ENCODE data around the gene CCDC88C.

CCDC88C gene

DNA sequence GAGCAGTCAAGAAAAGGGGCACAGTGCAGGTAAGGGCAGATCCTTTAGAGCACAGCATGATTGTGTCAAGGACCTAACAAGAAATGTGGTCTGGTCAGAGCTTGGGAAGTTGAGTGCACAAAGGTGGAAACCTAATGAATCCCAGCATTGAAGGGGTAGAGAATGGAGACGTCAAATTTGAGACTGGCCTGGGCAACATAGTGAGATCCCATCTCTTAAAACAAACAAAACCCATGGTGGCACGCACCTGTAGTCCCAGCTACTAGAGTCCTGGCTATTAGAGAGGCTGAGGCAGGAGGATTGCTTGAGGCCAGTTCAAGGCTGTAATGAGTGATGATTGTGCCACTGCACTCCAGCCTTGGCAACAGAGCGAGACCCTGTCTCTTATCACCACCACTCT lies 37.0 kb upstream of the CCDC88C start:
- Histone ChIP-seq H3K4me3 (ENCODE audit: low read length) (no peak overlapping the region), H3K4ac (ENCODE audit: low read depth, low read length) (no peak overlapping the region), H3K79me2 (ENCODE audit: control insufficient read depth, insufficient read depth, low read length) (no peaks in the 10 kb centered on the region), H3K79me1 (ENCODE audit: low read length) (no peaks in the 10 kb centered on the region), H2BK5ac (ENCODE audit: low read length) (no peak overlapping the region), H3K36me3 (ENCODE audit: control insufficient read depth, insufficient read depth, low read length) (peaks cover 2% of the 10 kb centered on the region), H3K4me2 (ENCODE audit: low read length) (no peak overlapping the region), H3K9ac (ENCODE audit: low read length) (no peak overlapping the region), H4K5ac (ENCODE audit: low read length) (no peak overlapping the region), H4K8ac (ENCODE audit: low read depth, low read length) (no peak overlapping the region), H3K56ac (ENCODE audit: low read length) (no peak overlapping the region), H3K23ac (ENCODE audit: low read length) (no peak overlapping the region), H3K18ac (ENCODE audit: low read length) (no peak overlapping the region), H2BK15ac (replicated peaks; ENCODE audit: low read depth) (no peak overlapping the region), H2AK5ac (ENCODE audit: low read length) (no peak overlapping the region), H3K27me3 (ENCODE audit: insufficient read depth, low read length, poor library complexity) (no peaks in the 10 kb centered on the region), H3K4me1 (ENCODE audit: control insufficient read depth, low read depth, low read length) (no peaks in the 10 kb centered on the region), H2BK120ac (ENCODE audit: low read depth, low read length) (no peak overlapping the region), H3K27ac (ENCODE audit: low read depth, low read length) (no peak overlapping the region)
- no CpG with 5 or more reads among the region's 3 CpGs for WGBS (ENCODE audit: extremely low coverage, insufficient coverage, low lambda C conversion rate)
- no peak for DNase-seq

DNA sequence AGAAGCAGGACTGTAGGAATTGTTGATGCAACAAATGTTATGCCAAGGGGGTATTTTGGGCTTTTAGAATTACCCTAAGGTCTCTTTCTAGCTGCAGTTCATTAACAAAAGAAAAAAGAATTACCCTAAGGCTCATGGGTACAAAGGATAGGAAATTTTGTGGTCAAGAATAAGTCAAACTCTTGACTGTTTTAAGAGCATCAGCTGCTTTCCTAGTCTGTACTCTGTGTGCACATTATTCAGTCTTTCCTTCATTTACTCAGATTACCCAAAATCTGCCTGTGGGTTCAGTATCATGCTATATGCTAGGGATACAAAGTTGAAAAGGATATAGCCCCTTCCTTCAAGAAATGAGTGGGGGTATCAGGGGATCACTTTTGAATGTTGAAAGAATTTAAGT lies 36.5 kb upstream of the CCDC88C start:
- Histone ChIP-seq H3K4ac (ENCODE audit: low read depth, low read length) (no peak overlapping the region), H3K4me3 (ENCODE audit: low read length) (no peak overlapping the region)

DNA sequence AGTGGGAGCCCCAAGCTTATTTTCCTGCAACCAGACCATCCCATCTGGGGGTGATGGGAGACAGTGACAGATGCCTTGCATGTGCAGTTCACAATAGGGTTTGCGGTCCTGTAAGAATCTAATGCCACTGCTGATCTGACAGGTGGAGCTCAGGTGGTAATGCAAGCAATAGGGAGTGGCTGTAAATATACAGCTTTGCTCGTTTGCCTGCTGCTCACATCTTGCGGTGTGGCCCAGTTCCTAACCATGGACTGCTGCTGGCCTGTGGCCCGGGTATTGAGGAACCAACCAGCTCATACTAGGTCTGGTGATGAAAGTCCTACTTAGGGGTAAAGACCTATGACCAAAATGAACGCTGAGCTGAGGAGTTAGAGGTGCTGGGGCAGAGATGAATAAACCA lies 36.1 kb upstream of the CCDC88C start:
- no peak for DNase-seq
- no peak overlapping the region for H2BK5ac ChIP-seq (ENCODE audit: low read length)
- WGBS (ENCODE audit: extremely low coverage, insufficient coverage, low lambda C conversion rate) = no CpG with 5 or more reads among the region's 5 CpGs

More for the DNA sequence above, 36.5 kb upstream of the CCDC88C start:
- Histone ChIP-seq H3K79me2 (ENCODE audit: control insufficient read depth, insufficient read depth, low read length) (no peaks in the 10 kb centered on the region), H3K36me3 (ENCODE audit: control insufficient read depth, insufficient read depth, low read length) (peaks cover 2% of the 10 kb centered on the region), H3K4me1 (ENCODE audit: control insufficient read depth, low read depth, low read length) (no peaks in the 10 kb centered on the region), H4K8ac (ENCODE audit: low read depth, low read length) (no peak overlapping the region), H3K23ac (ENCODE audit: low read length) (no peak overlapping the region), H2BK5ac (ENCODE audit: low read length) (no peak overlapping the region), H2AK5ac (ENCODE audit: low read length) (no peak overlapping the region), H2BK15ac (replicated peaks; ENCODE audit: low read depth) (no peak overlapping the region), H4K5ac (ENCODE audit: low read length) (no peak overlapping the region), H2BK120ac (ENCODE audit: low read depth, low read length) (no peak overlapping the region), H3K27me3 (ENCODE audit: insufficient read depth, low read length, poor library complexity) (no peaks in the 10 kb centered on the region), H3K18ac (ENCODE audit: low read length) (no peak overlapping the region), H3K56ac (ENCODE audit: low read length) (no peak overlapping the region), H3K4me2 (ENCODE audit: low read length) (no peak overlapping the region), H3K9ac (ENCODE audit: low read length) (no peak overlapping the region), H3K27ac (ENCODE audit: low read depth, low read length) (no peak overlapping the region), H3K79me1 (ENCODE audit: low read length) (no peaks in the 10 kb centered on the region)
- DNase-seq = no peak

DNA sequence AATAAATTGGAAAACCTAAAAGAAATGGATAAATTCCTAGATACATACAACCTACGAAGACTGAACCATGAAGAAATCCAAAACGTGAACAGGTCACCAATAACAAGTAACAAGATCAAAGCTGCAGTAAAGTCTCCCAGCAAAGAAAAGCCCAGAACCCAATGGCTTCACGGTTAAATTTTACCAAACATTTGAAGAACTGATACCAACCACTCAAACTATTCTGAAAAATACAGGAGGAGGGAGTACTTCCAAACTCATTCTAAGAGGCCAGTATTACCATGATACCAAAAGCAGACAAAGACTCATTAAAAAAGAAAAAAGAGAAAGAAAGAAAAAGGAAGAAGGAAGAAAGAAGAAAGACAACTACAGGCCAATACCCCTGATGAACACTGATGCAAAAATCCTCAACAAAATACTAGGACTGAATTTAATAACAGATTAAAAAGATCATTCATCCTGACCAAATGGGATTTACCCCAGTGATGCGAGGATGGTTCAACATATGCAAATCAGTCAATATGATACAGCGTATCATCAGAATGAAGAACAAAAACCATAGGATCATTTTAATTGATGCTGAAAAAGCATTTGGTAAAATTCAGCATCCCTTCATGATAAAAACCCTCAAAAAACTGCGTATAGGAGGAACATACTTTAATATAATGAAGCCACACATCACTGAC lies 26.9 kb upstream of the CCDC88C start:
- no peak overlapping the region for H3K9ac ChIP-seq (ENCODE audit: low read length)
- no peaks in the 10 kb centered on the region for H3K27me3 ChIP-seq (ENCODE audit: insufficient read depth, low read length, poor library complexity)
- no peak overlapping the region for H3K23ac ChIP-seq (ENCODE audit: low read length)
- no peak for DNase-seq
- whole genome bisulfite sequencing (ENCODE audit: extremely low coverage, insufficient coverage, low lambda C conversion rate) = no CpG with 5 or more reads among the region's 6 CpGs
- H4K5ac ChIP-seq (ENCODE audit: low read length) = no peak overlapping the region
- no peak overlapping the region for H3K4ac ChIP-seq (ENCODE audit: low read depth, low read length)
- H3K79me2 ChIP-seq (ENCODE audit: control insufficient read depth, insufficient read depth, low read length) = no peaks in the 10 kb centered on the region
- no peak overlapping the region for H2BK5ac ChIP-seq (ENCODE audit: low read length)
- no peaks in the 10 kb centered on the region for H3K79me1 ChIP-seq (ENCODE audit: low read length)
- H3K36me3 ChIP-seq (ENCODE audit: control insufficient read depth, insufficient read depth, low read length) = no peaks in the 10 kb centered on the region
- no peak overlapping the region for H3K56ac ChIP-seq (ENCODE audit: low read length)
- H3K18ac ChIP-seq (ENCODE audit: low read length) = no peak overlapping the region
- no peak overlapping the region for H3K4me2 ChIP-seq (ENCODE audit: low read length)
- no peak overlapping the region for H4K8ac ChIP-seq (ENCODE audit: low read depth, low read length)
- H2AK5ac ChIP-seq (ENCODE audit: low read length) = no peak overlapping the region
- H2BK120ac ChIP-seq (ENCODE audit: low read depth, low read length) = no peak overlapping the region
- H3K4me1 ChIP-seq (ENCODE audit: control insufficient read depth, low read depth, low read length) = no peaks in the 10 kb centered on the region
- H3K27ac ChIP-seq (ENCODE audit: low read depth, low read length) = no peak overlapping the region
- no peak overlapping the region for H3K4me3 ChIP-seq (ENCODE audit: low read length)
- no peak overlapping the region for H2BK15ac ChIP-seq (replicated peaks; ENCODE audit: low read depth)

More for the DNA sequence above, 36.1 kb upstream of the CCDC88C start:
- no peaks in the 10 kb centered on the region for H3K79me1 ChIP-seq (ENCODE audit: low read length)
- no peak overlapping the region for H3K4me3 ChIP-seq (ENCODE audit: low read length)
- no peak overlapping the region for H3K9ac ChIP-seq (ENCODE audit: low read length)
- no peak overlapping the region for H2AK5ac ChIP-seq (ENCODE audit: low read length)
- no peak overlapping the region for H2BK15ac ChIP-seq (replicated peaks; ENCODE audit: low read depth)
- H3K4me2 ChIP-seq (ENCODE audit: low read length) = no peak overlapping the region
- no peak overlapping the region for H4K5ac ChIP-seq (ENCODE audit: low read length)
- no peak overlapping the region for H3K23ac ChIP-seq (ENCODE audit: low read length)
- no peak overlapping the region for H3K18ac ChIP-seq (ENCODE audit: low read length)
- no peaks in the 10 kb centered on the region for H3K4me1 ChIP-seq (ENCODE audit: control insufficient read depth, low read depth, low read length)
- no peak overlapping the region for H3K4ac ChIP-seq (ENCODE audit: low read depth, low read length)
- peaks cover 2% of the 10 kb centered on the region for H3K36me3 ChIP-seq (ENCODE audit: control insufficient read depth, insufficient read depth, low read length)
- no peak overlapping the region for H4K8ac ChIP-seq (ENCODE audit: low read depth, low read length)
- no peak overlapping the region for H3K27ac ChIP-seq (ENCODE audit: low read depth, low read length)
- no peak overlapping the region for H2BK120ac ChIP-seq (ENCODE audit: low read depth, low read length)
- no peak overlapping the region for H3K56ac ChIP-seq (ENCODE audit: low read length)
- no peaks in the 10 kb centered on the region for H3K79me2 ChIP-seq (ENCODE audit: control insufficient read depth, insufficient read depth, low read length)
- no peaks in the 10 kb centered on the region for H3K27me3 ChIP-seq (ENCODE audit: insufficient read depth, low read length, poor library complexity)

- Histone ChIP-seq H2BK15ac (replicated peaks; ENCODE audit: low read depth) (no peak overlapping the region), H3K36me3 (ENCODE audit: control insufficient read depth, insufficient read depth, low read length) (no peaks in the 10 kb centered on the region), H3K79me1 (ENCODE audit: low read length) (no peaks in the 10 kb centered on the region), H3K56ac (ENCODE audit: low read length) (no peak overlapping the region), H3K4ac (ENCODE audit: low read depth, low read length) (no peak overlapping the region), H3K23ac (ENCODE audit: low read length) (no peak overlapping the region), H4K8ac (ENCODE audit: low read depth, low read length) (no peak overlapping the region), H3K9ac (ENCODE audit: low read length) (no peak overlapping the region), H3K27me3 (ENCODE audit: insufficient read depth, low read length, poor library complexity) (no peaks in the 10 kb centered on the region), H3K4me3 (ENCODE audit: low read length) (no peak overlapping the region), H3K79me2 (ENCODE audit: control insufficient read depth, insufficient read depth, low read length) (no peaks in the 10 kb centered on the region), H2BK5ac (ENCODE audit: low read length) (no peak overlapping the region), H3K4me1 (ENCODE audit: control insufficient read depth, low read depth, low read length) (no peaks in the 10 kb centered on the region), H3K4me2 (ENCODE audit: low read length) (no peak overlapping the region), H2BK120ac (ENCODE audit: low read depth, low read length) (no peak overlapping the region), H3K27ac (ENCODE audit: low read depth, low read length) (no peak overlapping the region), H2AK5ac (ENCODE audit: low read length) (no peak overlapping the region), H4K5ac (ENCODE audit: low read length) (no peak overlapping the region), H3K18ac (ENCODE audit: low read length) (no peak overlapping the region)
- no peak for DNase-seq
- no CpG with 5 or more reads among the region's 1 CpG for WGBS (ENCODE audit: extremely low coverage, insufficient coverage, low lambda C conversion rate)
These were observed 21.7 kb upstream of the CCDC88C start for GRCh38 chr14:91439345-91439744.

GRCh38 chr14:91438845-91439244 lies 21.2 kb upstream of the CCDC88C start:
- Histone ChIP-seq H3K4me2 (ENCODE audit: low read length) (no peak overlapping the region), H3K36me3 (ENCODE audit: control insufficient read depth, insufficient read depth, low read length) (no peaks in the 10 kb centered on the region), H2AK5ac (ENCODE audit: low read length) (no peak overlapping the region), H4K5ac (ENCODE audit: low read length) (no peak overlapping the region), H3K79me2 (ENCODE audit: control insufficient read depth, insufficient read depth, low read length) (no peaks in the 10 kb centered on the region), H3K18ac (ENCODE audit: low read length) (no peak overlapping the region), H3K27ac (ENCODE audit: low read depth, low read length) (no peak overlapping the region), H4K8ac (ENCODE audit: low read depth, low read length) (no peak overlapping the region), H3K56ac (ENCODE audit: low read length) (no peak overlapping the region), H2BK120ac (ENCODE audit: low read depth, low read length) (no peak overlapping the region), H3K4me3 (ENCODE audit: low read length) (no peak overlapping the region), H2BK15ac (replicated peaks; ENCODE audit: low read depth) (no peak overlapping the region), H3K27me3 (ENCODE audit: insufficient read depth, low read length, poor library complexity) (no peaks in the 10 kb centered on the region), H3K4ac (ENCODE audit: low read depth, low read length) (no peak overlapping the region), H3K9ac (ENCODE audit: low read length) (no peak overlapping the region), H2BK5ac (ENCODE audit: low read length) (no peak overlapping the region), H3K79me1 (ENCODE audit: low read length) (no peaks in the 10 kb centered on the region), H3K4me1 (ENCODE audit: control insufficient read depth, low read depth, low read length) (no peaks in the 10 kb centered on the region), H3K23ac (ENCODE audit: low read length) (no peak overlapping the region)
- DNase-seq = no peak
